A673 (cell line): ENCODE measurements around the gene ZNF189. TPM values are rescaled to one million over a fixed set of nuclear protein-coding genes. Genes with fewer than 3 reads are reported as not detected.

Source experiments
- BruUV-seq: library from RNA; stranded (reverse); fragments of 400-500 nt; replicated peaks from 2 replicates; lab custom pipeline; 2021; lab: Mats Ljungman, UMichigan
- CTCF ChIA-PET: fragments of 300-600 bp; sonication (Branson Sonifier 250); formaldehyde crosslinking; loops from one replicate; lab custom pipeline; 2022; ENCODE audit warnings: antibody characterized with exemption; lab: Charles Lee
- POLR2A ChIA-PET: fragments of 300-600 bp; sonication (Branson Sonifier 250); formaldehyde crosslinking; loops from one replicate; lab custom pipeline; 2022; ENCODE audit warnings: antibody characterized with exemption; ENCODE audit not compliant: low non-redundant PET; lab: Charles Lee
- DNase-seq: peaks from one replicate; pipeline ENCODE4 v3.0.0-alpha.2; 2015; ENCODE audit warnings: low spot score
- H3K27ac ChIP-seq: fragments of 200-600 bp; sonication (generic); 2 replicates; pipeline ENCODE4 v1.5.1; 2016; ENCODE audit warnings: mixed run types, low read depth, mild to moderate bottlenecking, mixed read lengths, antibody characterized with exemption, low read length; ENCODE audit not compliant: poor library complexity, severe bottlenecking
- H3K27me3 ChIP-seq: fragments of 200-600 bp; sonication (generic); replicated peaks from 2 replicates; pipeline ENCODE4 v1.6.1; 2017; ENCODE audit warnings: mixed run types, low read depth, mild to moderate bottlenecking, mixed read lengths, antibody characterized with exemption, low read length; ENCODE audit not compliant: insufficient read depth, poor library complexity
- H3K36me3 ChIP-seq: fragments of 200-600 bp; sonication (generic); 2 replicates; pipeline ENCODE4 v1.6.1; 2016; ENCODE audit warnings: mixed run types, mild to moderate bottlenecking, mixed read lengths, antibody characterized with exemption, low read length; ENCODE audit not compliant: insufficient read depth, poor library complexity, severe bottlenecking
- H3K4me1 ChIP-seq: fragments of 200-600 bp; sonication (generic); 2 replicates; pipeline ENCODE4 v1.6.1; 2017; ENCODE audit warnings: mixed run types, mild to moderate bottlenecking, mixed read lengths, antibody characterized with exemption, low read length; ENCODE audit not compliant: insufficient read depth, poor library complexity, severe bottlenecking
- H3K4me3 ChIP-seq: fragments of 200-600 bp; sonication (generic); 2 replicates; pipeline ENCODE4 v1.5.1; 2016; ENCODE audit warnings: low read depth, mixed run types, mild to moderate bottlenecking, mixed read lengths, low read length; ENCODE audit not compliant: poor library complexity, severe bottlenecking
- H3K9me3 ChIP-seq: fragments of 200-600 bp; sonication (generic); 2 replicates; pipeline ENCODE4 v1.6.1; 2016; ENCODE audit warnings: mixed run types, low read depth, mild to moderate bottlenecking, mixed read lengths, antibody characterized with exemption, low read length; ENCODE audit not compliant: poor library complexity, severe bottlenecking
- EZH2 ChIP-seq: fragments of 200-600 bp; sonication (generic); IDR thresholded peaks from 2 replicates; pipeline ENCODE4 v1.6.1; 2017; ENCODE audit warnings: borderline replicate concordance, low read depth, mild to moderate bottlenecking, mixed read lengths, antibody characterized with exemption, low read length; ENCODE audit not compliant: poor library complexity, severe bottlenecking
- intact Hi-C: fragments of 100-400 bp; cut with micrococcal nuclease; formaldehyde crosslinking; loops from one replicate; pipeline ENCODE4 v1.10.0; 2022; ENCODE audit not compliant: unreplicated experiment
- total RNA-seq: library from RNA; stranded (reverse); gene quantifications from 2 replicates; pipeline ENCODE4 v1.2.3, GENCODE V29; 2021
- TF ChIP-seq, protein P1 (sequence below): fragments of 300-800, 200-600 bp; sonication (generic); conservative IDR thresholded peaks from 2 replicates; pipeline ENCODE4 v1.5.1; 2017; ENCODE audit warnings: low read depth, mild to moderate bottlenecking, antibody characterized with exemption, low read length, moderate library complexity, mixed read lengths

The ZNF189 gene
- total RNA-seq, 1 experiment from 2014 or later, result 17.6 TPM

DNA sequence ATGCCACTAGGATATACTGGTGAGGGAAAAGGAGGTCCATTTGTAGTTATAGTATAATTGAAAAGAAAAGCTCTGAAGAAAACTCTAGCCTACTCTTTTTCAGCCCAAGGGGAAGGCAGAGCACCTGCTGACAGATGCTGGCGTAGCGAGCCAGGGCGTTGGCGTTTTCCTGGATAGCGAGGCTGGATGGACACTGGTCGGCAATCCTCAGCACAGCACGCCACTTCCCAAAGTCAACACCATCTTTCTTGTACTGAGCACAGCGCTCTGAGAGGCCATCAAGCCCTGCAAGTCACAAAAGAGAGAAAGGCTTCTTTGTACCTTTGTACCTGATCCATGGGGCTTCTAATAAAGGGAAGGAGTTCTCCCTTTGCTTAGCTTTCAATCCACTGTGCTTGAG lies 28.7 kb downstream of the ZNF189 start:
- no peak for DNase-seq
- no TSS peak for BruUV-seq
- no peak overlapping the region for H3K27ac ChIP-seq
- no peaks in the 10 kb centered on the region for H3K36me3 ChIP-seq
- no peak overlapping the region for H3K4me3 ChIP-seq
- CTCF ChIA-PET, result no interaction called here
- peaks cover 18% of the 10 kb centered on the region for H3K27me3 ChIP-seq
- POLR2A ChIA-PET, result no interaction called here
- no peaks in the 10 kb centered on the region for H3K4me1 ChIP-seq
- TF ChIP-seq EZH2, result no peak
- TF ChIP-seq, protein P1, sequence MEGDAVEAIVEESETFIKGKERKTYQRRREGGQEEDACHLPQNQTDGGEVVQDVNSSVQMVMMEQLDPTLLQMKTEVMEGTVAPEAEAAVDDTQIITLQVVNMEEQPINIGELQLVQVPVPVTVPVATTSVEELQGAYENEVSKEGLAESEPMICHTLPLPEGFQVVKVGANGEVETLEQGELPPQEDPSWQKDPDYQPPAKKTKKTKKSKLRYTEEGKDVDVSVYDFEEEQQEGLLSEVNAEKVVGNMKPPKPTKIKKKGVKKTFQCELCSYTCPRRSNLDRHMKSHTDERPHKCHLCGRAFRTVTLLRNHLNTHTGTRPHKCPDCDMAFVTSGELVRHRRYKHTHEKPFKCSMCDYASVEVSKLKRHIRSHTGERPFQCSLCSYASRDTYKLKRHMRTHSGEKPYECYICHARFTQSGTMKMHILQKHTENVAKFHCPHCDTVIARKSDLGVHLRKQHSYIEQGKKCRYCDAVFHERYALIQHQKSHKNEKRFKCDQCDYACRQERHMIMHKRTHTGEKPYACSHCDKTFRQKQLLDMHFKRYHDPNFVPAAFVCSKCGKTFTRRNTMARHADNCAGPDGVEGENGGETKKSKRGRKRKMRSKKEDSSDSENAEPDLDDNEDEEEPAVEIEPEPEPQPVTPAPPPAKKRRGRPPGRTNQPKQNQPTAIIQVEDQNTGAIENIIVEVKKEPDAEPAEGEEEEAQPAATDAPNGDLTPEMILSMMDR, result no peak
- intact Hi-C loops, result no loop called here
- no peaks in the 10 kb centered on the region for H3K9me3 ChIP-seq

DNA sequence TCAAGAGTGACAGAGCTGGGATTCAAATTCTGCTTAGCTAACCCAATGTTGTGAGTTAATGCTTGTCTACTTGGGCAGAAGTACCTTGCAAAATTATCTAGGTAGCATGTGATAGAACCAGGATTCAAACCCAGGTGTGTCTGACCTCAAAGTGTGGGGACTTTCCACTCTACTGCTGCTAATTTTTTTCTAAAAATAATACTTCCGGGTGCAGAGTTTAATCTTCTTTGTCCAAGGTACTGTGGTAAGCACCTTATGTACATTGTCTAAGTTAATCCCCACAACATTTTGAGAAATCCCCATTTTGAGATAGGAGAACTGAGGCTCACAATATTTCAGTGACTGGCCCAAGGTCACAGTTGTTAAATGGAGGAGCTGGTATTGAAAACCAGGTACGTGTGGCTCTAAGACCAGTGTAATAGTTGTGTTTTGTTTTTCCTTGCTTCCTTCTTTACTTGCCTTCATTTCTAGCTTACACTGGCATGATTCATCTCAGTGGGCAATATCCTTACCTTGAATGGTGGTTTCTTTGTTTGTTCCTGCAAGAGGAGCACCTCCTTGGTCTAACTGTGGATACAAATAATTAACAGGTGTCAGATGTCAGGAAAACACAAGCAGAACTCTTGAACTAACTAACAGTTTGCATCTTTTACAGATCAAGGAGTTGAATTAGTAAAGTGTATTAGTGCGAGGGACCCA lies 29.5 kb downstream of the ZNF189 start:
- Histone ChIP-seq H3K36me3 (no peaks in the 10 kb centered on the region), H3K4me3 (no peak overlapping the region), H3K9me3 (no peaks in the 10 kb centered on the region), H3K27me3 (peaks cover 18% of the 10 kb centered on the region), H3K27ac (no peak overlapping the region), H3K4me1 (no peaks in the 10 kb centered on the region)
- CTCF ChIA-PET, result no interaction called here
- intact Hi-C loops, result no loop called here
- TF ChIP-seq, protein P1, result no peak
- BruUV-seq, result no TSS peak
- POLR2A ChIA-PET, result no interaction called here
- DNase-seq, result no peak

DNA sequence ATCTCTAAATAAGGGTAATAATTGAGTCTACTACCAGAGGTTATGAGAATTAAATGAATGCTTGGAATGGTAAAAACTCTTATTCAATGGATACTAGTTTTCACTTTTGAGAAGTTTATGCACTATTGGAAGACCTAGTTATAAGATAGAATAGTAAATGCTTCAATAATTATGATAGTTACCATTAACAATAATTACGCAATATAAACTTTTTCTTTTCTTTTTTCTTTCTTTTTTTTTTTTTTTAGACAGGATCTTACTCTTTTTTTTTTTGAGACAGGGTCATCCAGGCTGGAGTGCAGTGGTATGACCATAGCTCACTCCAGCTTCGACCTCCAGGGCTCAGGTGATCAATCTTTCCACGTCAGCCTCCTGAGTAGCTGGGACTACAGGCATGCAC lies 30.3 kb downstream of the ZNF189 start:
- H3K27ac ChIP-seq, result no peak overlapping the region
- H3K4me3 ChIP-seq, result no peak overlapping the region
- ChIA-PET CTCF (no interaction called here), POLR2A (no interaction called here)
- BruUV-seq, result no TSS peak
- TF ChIP-seq EZH2, result no peak
- TF ChIP-seq, protein P1, result no peak
- intact Hi-C loops, result no loop called here
- H3K9me3 ChIP-seq, result no peaks in the 10 kb centered on the region
- H3K27me3 ChIP-seq, result peaks cover 16% of the 10 kb centered on the region
- DNase-seq, result no peak
- H3K4me1 ChIP-seq, result no peaks in the 10 kb centered on the region
- H3K36me3 ChIP-seq, result no peaks in the 10 kb centered on the region
